A549 (cell line): ENCODE measurements around the gene NCAPH2. TPM values are rescaled to one million over a fixed set of nuclear protein-coding genes. Genes with fewer than 3 reads are reported as not detected.

ENCODE experiments used
- ATAC-seq, 2 experiments: fragments of 200-7000 bp in 1 of 2; fragments of >200 bp in 1 of 2; cut with Nextera tagmentation in 1 of 2; cut with Tn5 transposase in 1 of 2; 3 replicates each; pipeline versions ENCODE4 v1.8.0 to v1.9.1; 2018 to 2020; ENCODE audit warnings: mild to moderate bottlenecking in 1 of 2, moderate library complexity in 1 of 2
- CTCF ChIA-PET: fragments of 300-600 bp; sonication (Branson Sonifier 250); formaldehyde crosslinking; extraction: SDS; loops from one replicate; lab custom pipeline; 2021; ENCODE audit warnings: antibody characterized with exemption, inconsistent platforms; lab: Yijun Ruan, JAX
- POLR2A ChIA-PET: fragments of 350-600 bp; formaldehyde crosslinking; extraction: SDS; loops from one replicate; lab custom pipeline; 2021; ENCODE audit warnings: antibody characterized with exemption, inconsistent platforms; lab: Yijun Ruan, JAX
- DNase-seq, 2 experiments: peaks; one replicate each; pipeline versions ENCODE4 v3.0.0 to v3.0.0-alpha.2; 2011 to 2016; ENCODE audit warnings: low read depth in 1 of 2, low spot score in 1 of 2
- FAIRE-seq: peaks from 2 replicates; lab custom pipeline; 2011; peaks lifted over from hg19 to GRCh38; lab: Jason Lieb, UNC
- H3K27ac ChIP-seq, 2 experiments: fragments of >200 bp; sonication (Bioruptor Twin); formaldehyde crosslinking; 3 replicates each; pipeline ENCODE4 v1.5.1; 2016 to 2017
- H3K4me1 ChIP-seq: fragments of >200 bp; sonication (Bioruptor Twin); formaldehyde crosslinking; 3 replicates; pipeline ENCODE4 v1.6.1; 2016
- H3K4me2 ChIP-seq: fragments of >200 bp; sonication (Bioruptor Twin); formaldehyde crosslinking; 3 replicates; pipeline ENCODE4 v1.6.1; 2016
- H3K4me3 ChIP-seq: fragments of >200 bp; sonication (Bioruptor Twin); formaldehyde crosslinking; 3 replicates; pipeline ENCODE4 v1.5.1; 2016
- H3K9me3 ChIP-seq: fragments of >200 bp; sonication (Bioruptor Twin); formaldehyde crosslinking; 3 replicates; pipeline ENCODE4 v1.6.1; 2016
- CHD2 ChIP-seq: fragments of 150-350 bp; IDR thresholded peaks from 2 replicates; pipeline ENCODE4 v1.6.1; 2014; ENCODE audit warnings: low read length; ENCODE audit not compliant: partially characterized antibody
- CHD4 ChIP-seq: fragments of 200-600 bp; sonication (generic); IDR thresholded peaks from 2 replicates; pipeline ENCODE4 v1.6.1; 2016; ENCODE audit warnings: antibody characterized with exemption, mild to moderate bottlenecking, borderline replicate concordance
- FOXS1 ChIP-seq: fragments of 250-450 bp; sonication (Bioruptor Pico); IDR thresholded peaks from 2 replicates; pipeline ENCODE4 v1.5.0; 2020; ENCODE audit warnings: mild to moderate bottlenecking, moderate library complexity
- HOXB5 ChIP-seq: fragments of 250-450 bp; sonication (Bioruptor Pico); IDR thresholded peaks from 2 replicates; pipeline ENCODE4 v1.5.0; 2020; ENCODE audit warnings: mild to moderate bottlenecking, moderate library complexity
- JUN ChIP-seq, 2 experiments: fragments of >200 bp; sonication (Bioruptor Twin); formaldehyde crosslinking; IDR thresholded peaks; 2 replicates in 1 of 2; 3 replicates in 1 of 2; pipeline ENCODE4 v1.6.1; 2016 to 2017
- JUNB ChIP-seq: fragments of >200 bp; sonication (Bioruptor Twin); formaldehyde crosslinking; IDR thresholded peaks from 2 replicates; pipeline ENCODE4 v1.6.1; 2016
- MAZ ChIP-seq: fragments of 150-350 bp; IDR thresholded peaks from 2 replicates; pipeline ENCODE4 v1.6.1; 2014; ENCODE audit warnings: antibody characterized with exemption, low read depth, low read length, borderline replicate concordance
- POLR2AphosphoS2 ChIP-seq: conservative IDR thresholded peaks from 2 replicates; pipeline ENCODE4 v1.6.1; 2012; ENCODE audit warnings: low read length, improper control_type of control experiment, inconsistent platforms
- RCOR1 ChIP-seq: fragments of 150-350 bp; IDR thresholded peaks from 2 replicates; pipeline ENCODE4 v1.6.1; 2014; ENCODE audit warnings: antibody characterized with exemption, low read length, low read depth
- RFX5 ChIP-seq: fragments of 450-650 bp; IDR thresholded peaks from 2 replicates; pipeline ENCODE4 v1.7.1; 2014; ENCODE audit warnings: antibody characterized with exemption, mild to moderate bottlenecking, moderate library complexity
- TFCP2L1 ChIP-seq: fragments of 250-450 bp; sonication (Bioruptor Pico); IDR thresholded peaks from 2 replicates; pipeline ENCODE4 v1.5.0; 2021; ENCODE audit warnings: mild to moderate bottlenecking
- TP53 ChIP-seq: fragments of 250-450 bp; sonication (Bioruptor Pico); IDR thresholded peaks from 2 replicates; pipeline ENCODE4 v1.5.0; 2021; ENCODE audit warnings: mild to moderate bottlenecking, moderate library complexity
- ZNF302 ChIP-seq: fragments of 250-450 bp; sonication (Bioruptor Pico); IDR thresholded peaks from 2 replicates; pipeline ENCODE4 v1.9.0; 2021; ENCODE audit warnings: inconsistent platforms, mild to moderate bottlenecking, moderate library complexity
- ZSCAN20 ChIP-seq: fragments of 250-450 bp; sonication (Bioruptor Pico); IDR thresholded peaks from 2 replicates; pipeline ENCODE4 v1.8.0; 2022; ENCODE audit warnings: mild to moderate bottlenecking, moderate library complexity
- WGBS: methylation state at CpG from one replicate; pipeline ENCODE4 v1.1.6; 2017; ENCODE audit errors: missing lambda C conversion rate; 5-methylcytosine and 5-hydroxymethylcytosine counted together
- polyA plus RNA-seq, 4 experiments: library from polyadenylated mRNA; depleted of rRNA in 3 of 4; stranded (reverse); fragments of >200 nt; fragmentation: RNase III in 1 of 4; extraction: RNeasy Plus Mini Kit Qiagen cat#74134 plus additional on column Dnase treatment in 1 of 4; gene quantifications; 2 replicates in 3 of 4; 3 replicates in 1 of 4; pipeline ENCODE4 v1.2.3, GENCODE V29; 2011 to 2017
- TF ChIP-seq, protein P1 (sequence below): fragments of 450-650 bp; IDR thresholded peaks from 2 replicates; pipeline ENCODE4 v1.6.1; 2014; ENCODE audit warnings: antibody characterized with exemption
- TF ChIP-seq, protein P2 (sequence below): fragments of >200 bp; sonication (Bioruptor Twin); formaldehyde crosslinking; IDR thresholded peaks from 3 replicates; pipeline ENCODE4 v1.6.1; 2016
- TF ChIP-seq, protein P3 (sequence below): fragments of 250-450 bp; sonication (Bioruptor Pico); IDR thresholded peaks from 2 replicates; pipeline ENCODE4 v1.5.0; 2020; ENCODE audit warnings: low read depth, mild to moderate bottlenecking, moderate library complexity

NCAPH2 gene
- polyA plus RNA-seq, 2 of the 4 experiments (the other 2 are of a cell fraction): 14.3 to 27.7 TPM

DNA sequence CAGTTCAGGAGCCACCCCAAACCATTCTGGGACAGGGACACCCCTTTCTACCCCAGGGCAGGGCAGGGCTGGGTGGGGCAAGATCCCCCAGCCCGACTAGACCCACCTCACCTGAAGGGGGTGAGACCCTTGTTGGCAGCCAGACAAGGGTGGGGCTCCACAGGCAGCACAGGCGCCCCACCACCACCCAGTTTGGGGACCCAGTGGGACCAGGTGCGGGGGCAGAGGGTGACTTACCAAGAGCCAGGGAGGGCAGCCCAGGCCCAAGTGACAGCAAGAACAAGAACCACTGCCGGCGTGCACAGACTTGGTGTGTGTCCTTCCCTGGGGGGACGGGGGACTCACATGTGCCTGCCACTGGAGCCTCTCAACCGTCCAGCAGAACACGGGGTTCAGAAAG, 24.5 kb upstream of the NCAPH2 start:
- H3K4me2 ChIP-seq: no peak overlapping the region
- FAIRE-seq (no peak), ATAC-seq (no peak), DNase-seq (no peak)
- WGBS: 98% methylated on average over 5 of the region's 8 CpGs
- CTCF ChIA-PET: interaction anchor here (1.2 kb wide), 2 partner anchors 15 to 80 kb away, joined by 3 to 6 read pairs; no protein-coding TSS in a partner anchor
- TF ChIP-seq TP53 (CRISPR knock-in tag) (no peak), MAZ (no peak), FOXS1 (no peak), HOXB5 (no peak), TFCP2L1 (CRISPR knock-in tag) (no peak), ZNF302 (CRISPR knock-in tag) (no peak), POLR2AphosphoS2 (no peak), JUN (IDR thresholded peaks at IDR 0.05) (no peak), CHD4 (no peak), RCOR1 (no peak), ZSCAN20 (no peak), JUNB (no peak)
- TF ChIP-seq, protein P1, sequence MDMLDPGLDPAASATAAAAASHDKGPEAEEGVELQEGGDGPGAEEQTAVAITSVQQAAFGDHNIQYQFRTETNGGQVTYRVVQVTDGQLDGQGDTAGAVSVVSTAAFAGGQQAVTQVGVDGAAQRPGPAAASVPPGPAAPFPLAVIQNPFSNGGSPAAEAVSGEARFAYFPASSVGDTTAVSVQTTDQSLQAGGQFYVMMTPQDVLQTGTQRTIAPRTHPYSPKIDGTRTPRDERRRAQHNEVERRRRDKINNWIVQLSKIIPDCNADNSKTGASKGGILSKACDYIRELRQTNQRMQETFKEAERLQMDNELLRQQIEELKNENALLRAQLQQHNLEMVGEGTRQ: no peak
- TF ChIP-seq, protein P2, sequence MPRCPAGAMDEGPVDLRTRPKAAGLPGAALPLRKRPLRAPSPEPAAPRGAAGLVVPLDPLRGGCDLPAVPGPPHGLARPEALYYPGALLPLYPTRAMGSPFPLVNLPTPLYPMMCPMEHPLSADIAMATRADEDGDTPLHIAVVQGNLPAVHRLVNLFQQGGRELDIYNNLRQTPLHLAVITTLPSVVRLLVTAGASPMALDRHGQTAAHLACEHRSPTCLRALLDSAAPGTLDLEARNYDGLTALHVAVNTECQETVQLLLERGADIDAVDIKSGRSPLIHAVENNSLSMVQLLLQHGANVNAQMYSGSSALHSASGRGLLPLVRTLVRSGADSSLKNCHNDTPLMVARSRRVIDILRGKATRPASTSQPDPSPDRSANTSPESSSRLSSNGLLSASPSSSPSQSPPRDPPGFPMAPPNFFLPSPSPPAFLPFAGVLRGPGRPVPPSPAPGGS: no peak
- H3K9me3 ChIP-seq: no peaks in the 10 kb centered on the region
- POLR2A ChIA-PET: no interaction called here
- peaks cover 24% of the 10 kb centered on the region; the same call in 2 of the 3 replicates for H3K4me1 ChIP-seq
- no peak overlapping the region for H3K27ac ChIP-seq
- no peak overlapping the region for H3K4me3 ChIP-seq

DNA sequence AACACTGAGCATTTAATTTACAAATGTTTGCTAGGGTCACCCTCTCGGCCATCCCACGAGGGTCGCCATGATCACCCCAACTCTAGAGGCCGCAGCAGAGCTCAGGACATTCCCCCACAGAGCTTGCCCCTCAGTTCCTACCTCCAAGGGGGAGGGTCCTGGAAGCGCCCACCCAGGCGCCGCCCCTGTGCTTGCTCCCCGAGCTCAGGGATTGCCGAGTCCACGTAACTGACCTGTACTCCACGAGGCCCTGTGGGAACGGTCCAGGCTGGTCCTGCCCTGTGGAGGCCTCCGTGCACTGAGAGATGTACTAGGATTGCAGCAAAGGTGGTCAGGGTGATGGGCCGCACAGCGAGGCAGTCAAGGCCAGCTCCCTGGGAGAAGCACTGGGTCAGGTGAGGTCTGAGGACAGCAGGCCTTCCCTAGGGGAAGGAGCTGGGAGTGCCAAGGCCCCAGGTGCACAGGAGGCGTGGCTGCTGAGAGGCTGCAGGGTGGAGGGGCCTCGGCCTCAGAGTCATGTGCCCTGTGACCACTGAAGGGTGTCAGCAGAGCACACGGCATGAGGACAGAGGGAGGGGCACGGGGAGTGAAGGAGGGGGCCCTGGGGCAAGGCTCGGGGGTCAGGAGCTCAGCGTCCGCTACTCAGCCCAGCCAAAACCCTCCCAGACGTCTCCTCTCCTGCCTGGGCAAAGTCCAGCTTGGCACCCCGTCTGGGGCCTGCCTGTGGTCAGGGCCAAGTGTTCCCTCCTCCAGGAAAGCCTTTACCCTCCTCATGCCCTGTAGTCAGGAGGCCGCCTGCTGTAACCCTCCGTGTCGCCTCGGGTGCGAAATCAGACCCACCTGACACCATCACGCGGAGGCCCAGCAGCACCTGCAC, 23.8 kb upstream of the NCAPH2 start:
- Histone ChIP-seq H3K4me1 (peaks cover 24% of the 10 kb centered on the region; the same call in 2 of the 3 replicates), H3K27ac (peak overlapping the region in 1 of 2 experiments; percentile 22; a peak in 1 of 6 replicates), H3K4me2 (peak overlapping the region; percentile 12; the same call in 1 of the 3 replicates), H3K9me3 (no peaks in the 10 kb centered on the region), H3K4me3 (no peak overlapping the region)
- POLR2A ChIA-PET: no interaction called here
- DNase-seq: no peak
- TF ChIP-seq, protein P3, sequence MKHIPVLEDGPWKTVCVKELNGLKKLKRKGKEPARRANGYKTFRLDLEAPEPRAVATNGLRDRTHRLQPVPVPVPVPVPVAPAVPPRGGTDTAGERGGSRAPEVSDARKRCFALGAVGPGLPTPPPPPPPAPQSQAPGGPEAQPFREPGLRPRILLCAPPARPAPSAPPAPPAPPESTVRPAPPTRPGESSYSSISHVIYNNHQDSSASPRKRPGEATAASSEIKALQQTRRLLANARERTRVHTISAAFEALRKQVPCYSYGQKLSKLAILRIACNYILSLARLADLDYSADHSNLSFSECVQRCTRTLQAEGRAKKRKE (CRISPR knock-in tag): no peak
- TF ChIP-seq TFCP2L1 (CRISPR knock-in tag) (no peak), CHD2 (no peak), RFX5 (no peak)
- 84% methylated on average over 17 of the region's 31 CpGs for WGBS
- CTCF ChIA-PET: interaction anchor here (0.9 to 1.2 kb wide), 3 partner anchors 14 to 79 kb away, joined by 3 to 6 read pairs (median 3); no protein-coding TSS in a partner anchor
- ATAC-seq: no peak
- FAIRE-seq: no peak
